Stimulated activated CD8-positive, alpha-beta memory T cell treated with anti-CD3 and anti-CD28 coated beads, Interleukin-15, amount 100 ng/mL, for 4 hours (primary cell): Measurements from ENCODE around the gene SSUH2.
"Not testable (repeated sequence)": the region's sequence is repeated elsewhere in the genome, so short reads cannot be mapped to it uniquely, and the experiment has no call there.

ENCODE experiments used
- DNase-seq, 2 donors: peaks; one replicate each; pipeline ENCODE4 v3.0.0-alpha.2; 2020; ENCODE audit warnings: low read depth in 2 of 2

SSUH2 gene

GRCh38 chr3:8658306-8659212, 14.0 kb upstream of the SSUH2 start:
- no peak for DNase-seq

- DNase-seq = no peak
Measured at GRCh38 chr3:8657804-8658305, 13.3 kb upstream of the SSUH2 start.

GRCh38 chr3:8656240-8656639, 11.6 kb upstream of the SSUH2 start:
- DNase-seq = no peak

GRCh38 chr3:8655387-8655835, 10.8 kb upstream of the SSUH2 start:
- DNase-seq = no peak

- not testable (repeated sequence) for DNase-seq
Measured at GRCh38 chr3:8654572-8655329, 10.2 kb upstream of the SSUH2 start.

- DNase-seq = no peak
Measured at GRCh38 chr3:8653800-8654408, 9.3 kb upstream of the SSUH2 start.

GRCh38 chr3:8652324-8652987, 7.9 kb upstream of the SSUH2 start:
- DNase-seq = no peak

- no peak for DNase-seq
Measured at GRCh38 chr3:8651418-8652323, 7.1 kb upstream of the SSUH2 start.

- no peak for DNase-seq
Measured at GRCh38 chr3:8650583-8651416, 6.2 kb upstream of the SSUH2 start.

- no peak for DNase-seq
Measured at GRCh38 chr3:8649757-8650156, 5.2 kb upstream of the SSUH2 start.

- DNase-seq = no peak
Measured at GRCh38 chr3:8648909-8649741, 4.5 kb upstream of the SSUH2 start.

GRCh38 chr3:8647137-8647985, 2.8 kb upstream of the SSUH2 start:
- DNase-seq = no peak

GRCh38 chr3:8646313-8646938, 1.8 kb upstream of the SSUH2 start:
- DNase-seq = no peak

- no peak for DNase-seq
Measured at GRCh38 chr3:8645712-8646111, 1.1 kb upstream of the SSUH2 start.

GRCh38 chr3:8643693-8644365, 769 bp downstream of the SSUH2 start:
- DNase-seq = no peak

- DNase-seq = no peak
Measured at GRCh38 chr3:8642001-8642400, 2.6 kb downstream of the SSUH2 start.

- DNase-seq = no peak
Measured at GRCh38 chr3:8641472-8641871, 3.1 kb downstream of the SSUH2 start.
